Brain microvascular endothelial cell (primary cell): Measurements from ENCODE around the gene AUTS2.

Experiments used
- DNase-seq: peaks from one replicate; pipeline ENCODE4 v3.0.0-alpha.2; 2020
- H3K27ac ChIP-seq: fragments of 250-450 bp; sonication (Bioruptor Pico); 2 replicates; pipeline ENCODE4 v1.5.1; 2020; ENCODE audit warnings: mild to moderate bottlenecking, moderate library complexity
- H3K27me3 ChIP-seq: fragments of 250-450 bp; sonication (Bioruptor Pico); replicated peaks from 2 replicates; pipeline ENCODE4 v1.5.1; 2020; ENCODE audit warnings: mild to moderate bottlenecking
- H3K36me3 ChIP-seq: fragments of 250-450 bp; sonication (Bioruptor Pico); replicated peaks from 2 replicates; pipeline ENCODE4 v1.5.1; 2020; ENCODE audit warnings: mild to moderate bottlenecking
- H3K4me3 ChIP-seq: 2 replicates; pipeline ENCODE4 v1.5.1; 2011; ENCODE audit warnings: low read depth, mild to moderate bottlenecking, control low read depth, low read length, moderate library complexity
- in situ Hi-C: cut with HindIII; loops from 2 replicates; pipeline ENCODE4 v1.10.0; 2017; ENCODE audit warnings: low sequenced_read_pairs, low pct_ligation_motif_present
- TF ChIP-seq, protein P1 (sequence below): IDR thresholded peaks from 2 replicates; pipeline ENCODE4 v1.5.1; 2011; ENCODE audit warnings: low read depth, mild to moderate bottlenecking, moderate library complexity, low read length, control low read depth, inconsistent platforms; ENCODE audit errors: missing control alignments

AUTS2 gene

DNA sequence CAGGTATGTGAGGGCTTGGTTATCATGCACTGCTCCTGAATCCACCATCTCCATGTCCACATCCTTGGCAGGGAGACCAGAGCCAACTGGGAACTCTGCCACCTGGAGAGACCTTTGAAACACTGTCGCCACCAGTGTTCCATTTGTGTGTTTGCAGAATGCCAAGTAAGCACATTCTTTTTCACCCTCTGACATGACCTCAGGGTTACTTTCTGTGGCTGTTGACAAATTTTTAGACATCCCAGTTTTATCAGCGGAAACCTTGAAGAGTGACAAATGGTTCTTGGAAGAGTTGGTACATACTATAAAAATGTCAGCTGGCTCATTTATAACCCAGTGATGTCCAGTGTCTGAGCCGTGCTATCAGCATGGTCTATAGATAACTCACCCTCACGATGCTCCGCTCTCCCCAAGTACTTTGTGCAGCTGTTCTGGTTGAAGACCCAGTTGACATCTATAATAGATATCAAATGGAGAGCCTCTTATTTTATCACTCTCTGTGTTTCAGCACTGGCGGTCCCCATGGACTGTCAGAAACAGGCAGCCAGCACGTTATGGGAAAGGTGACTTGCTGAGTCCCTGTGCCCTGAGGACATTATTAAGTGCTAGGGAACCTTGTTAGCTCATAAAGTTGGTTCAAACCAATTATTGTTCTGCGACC is 970.5 kb downstream of the AUTS2 start:
- no peaks in the 10 kb centered on the region for H3K36me3 ChIP-seq
- no peaks in the 10 kb centered on the region for H3K27me3 ChIP-seq
- no peak for DNase-seq
- H3K27ac ChIP-seq = no peak overlapping the region
- in situ Hi-C loops = no loop called here
- TF ChIP-seq, protein P1, sequence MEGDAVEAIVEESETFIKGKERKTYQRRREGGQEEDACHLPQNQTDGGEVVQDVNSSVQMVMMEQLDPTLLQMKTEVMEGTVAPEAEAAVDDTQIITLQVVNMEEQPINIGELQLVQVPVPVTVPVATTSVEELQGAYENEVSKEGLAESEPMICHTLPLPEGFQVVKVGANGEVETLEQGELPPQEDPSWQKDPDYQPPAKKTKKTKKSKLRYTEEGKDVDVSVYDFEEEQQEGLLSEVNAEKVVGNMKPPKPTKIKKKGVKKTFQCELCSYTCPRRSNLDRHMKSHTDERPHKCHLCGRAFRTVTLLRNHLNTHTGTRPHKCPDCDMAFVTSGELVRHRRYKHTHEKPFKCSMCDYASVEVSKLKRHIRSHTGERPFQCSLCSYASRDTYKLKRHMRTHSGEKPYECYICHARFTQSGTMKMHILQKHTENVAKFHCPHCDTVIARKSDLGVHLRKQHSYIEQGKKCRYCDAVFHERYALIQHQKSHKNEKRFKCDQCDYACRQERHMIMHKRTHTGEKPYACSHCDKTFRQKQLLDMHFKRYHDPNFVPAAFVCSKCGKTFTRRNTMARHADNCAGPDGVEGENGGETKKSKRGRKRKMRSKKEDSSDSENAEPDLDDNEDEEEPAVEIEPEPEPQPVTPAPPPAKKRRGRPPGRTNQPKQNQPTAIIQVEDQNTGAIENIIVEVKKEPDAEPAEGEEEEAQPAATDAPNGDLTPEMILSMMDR = no peak
- no peak overlapping the region for H3K4me3 ChIP-seq

DNA sequence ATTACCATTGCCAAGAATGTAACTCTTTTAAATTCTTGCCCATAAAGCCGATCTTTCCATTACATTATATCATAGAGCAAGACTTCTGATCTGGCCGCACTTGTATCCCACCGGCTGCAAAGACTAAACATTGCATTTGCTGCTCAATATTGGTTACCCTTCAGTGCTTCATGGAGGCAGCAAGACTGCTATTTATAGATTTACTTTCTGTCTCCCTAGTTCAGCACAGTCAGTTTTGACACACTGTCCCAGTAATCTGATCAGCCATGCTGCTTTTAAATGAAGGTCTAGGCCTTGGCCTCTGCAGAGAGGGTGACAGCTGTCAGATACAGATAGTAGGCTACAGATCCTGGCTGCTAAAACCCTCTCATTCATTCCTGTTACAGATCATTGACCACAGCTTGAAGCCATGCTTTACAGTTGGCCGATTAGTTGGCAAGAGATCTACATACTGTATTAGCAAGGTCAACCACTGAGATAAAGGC is 971.1 kb downstream of the AUTS2 start:
- H3K4me3 ChIP-seq = no peak overlapping the region
- no peak overlapping the region for H3K27ac ChIP-seq
- H3K27me3 ChIP-seq = no peaks in the 10 kb centered on the region
- TF ChIP-seq, protein P1 = no peak
- no peaks in the 10 kb centered on the region for H3K36me3 ChIP-seq
- in situ Hi-C loops = no loop called here
- no peak for DNase-seq

DNA sequence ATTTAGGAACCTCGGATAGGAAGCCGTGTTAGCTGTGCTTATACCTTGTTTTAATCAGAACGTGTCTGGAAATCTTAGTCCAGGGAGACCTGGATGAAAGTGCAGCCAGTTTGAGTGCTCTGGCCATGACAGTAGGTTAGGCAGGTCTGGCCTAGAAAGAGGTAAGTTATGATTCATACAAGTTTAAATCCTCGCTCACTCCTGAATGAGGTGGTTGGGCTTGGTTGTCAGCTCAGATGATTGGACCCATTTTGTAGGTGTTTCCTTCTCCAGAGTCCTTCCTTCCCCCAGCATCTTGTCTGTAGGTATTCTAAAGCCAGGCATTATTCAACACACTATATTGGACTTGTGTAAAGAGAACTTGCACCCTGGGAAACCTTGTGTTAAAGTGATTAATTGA is 971.8 kb downstream of the AUTS2 start:
- Histone ChIP-seq H3K4me3 (no peak overlapping the region), H3K36me3 (no peaks in the 10 kb centered on the region), H3K27me3 (no peaks in the 10 kb centered on the region), H3K27ac (no peak overlapping the region)
- in situ Hi-C loops = no loop called here
- TF ChIP-seq, protein P1 = no peak
- DNase-seq = no peak

DNA sequence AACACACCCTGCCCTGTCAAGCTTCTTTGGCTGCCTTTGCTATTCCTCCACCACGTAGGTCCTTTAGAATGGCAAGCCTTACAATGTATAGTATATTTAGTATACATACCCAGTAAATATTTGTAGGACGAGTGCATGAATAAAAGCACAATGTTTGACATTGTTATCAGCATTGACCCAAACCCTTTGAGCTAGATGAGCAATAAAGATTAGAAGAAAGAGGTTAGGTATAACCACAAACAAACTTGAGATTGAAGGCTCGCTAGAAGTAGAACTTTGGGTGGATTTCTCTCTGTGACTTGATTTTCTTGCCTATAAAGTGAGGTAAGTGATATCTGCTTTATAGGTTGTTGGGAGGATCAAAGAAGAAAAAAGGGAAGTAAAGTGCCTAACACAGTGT is 972.7 kb downstream of the AUTS2 start:
- DNase-seq = no peak
- Histone ChIP-seq H3K36me3 (no peaks in the 10 kb centered on the region), H3K4me3 (no peak overlapping the region), H3K27ac (no peak overlapping the region), H3K27me3 (no peaks in the 10 kb centered on the region)
- TF ChIP-seq, protein P1 = no peak
- in situ Hi-C loops = no loop called here

- in situ Hi-C loops = no loop called here
- no peaks in the 10 kb centered on the region for H3K36me3 ChIP-seq
- H3K4me3 ChIP-seq = no peak overlapping the region
- TF ChIP-seq, protein P1 = no peak
- H3K27ac ChIP-seq = no peak overlapping the region
- DNase-seq = peak; percentile 7
- H3K27me3 ChIP-seq = no peaks in the 10 kb centered on the region
Measured at GRCh38 chr7:70571403-70571934, 973.2 kb downstream of the AUTS2 start.

DNA sequence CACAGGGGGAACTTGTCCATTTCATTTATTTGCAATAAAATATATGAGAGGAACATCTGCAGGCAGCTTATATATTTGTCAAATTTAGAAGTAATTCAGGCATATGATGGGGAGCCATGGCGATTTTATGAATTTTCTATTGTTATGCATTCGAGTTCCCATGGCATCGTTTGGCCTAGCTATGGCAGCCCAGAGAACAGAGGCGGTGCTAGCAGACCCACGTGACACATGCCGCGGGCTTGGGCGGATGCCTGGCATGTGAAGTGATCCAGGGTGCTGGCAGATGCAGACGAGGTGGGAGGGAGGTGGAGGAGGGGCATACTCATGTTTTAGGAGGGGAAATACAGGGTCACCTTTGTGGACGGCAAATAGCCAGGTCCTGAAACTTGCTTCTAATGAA is 973.7 kb downstream of the AUTS2 start:
- TF ChIP-seq, protein P1 = no peak
- H3K27ac ChIP-seq = no peak overlapping the region
- no peaks in the 10 kb centered on the region for H3K36me3 ChIP-seq
- no peak overlapping the region for H3K4me3 ChIP-seq
- in situ Hi-C loops = no loop called here
- H3K27me3 ChIP-seq = no peaks in the 10 kb centered on the region
- DNase-seq = no peak
